GM12891 (cell line): ENCODE data around the gene CALML3.

ENCODE experiments used
- DNase-seq: peaks from one replicate; pipeline ENCODE4 v3.0.0; 2011; ENCODE audit warnings: low spot score; ENCODE audit not compliant: insufficient read length
- FAIRE-seq: peaks from 2 replicates; lab custom pipeline; 2011; peaks lifted over from hg19 to GRCh38; lab: Jason Lieb, UNC
- PAX5 ChIP-seq: IDR thresholded peaks from 2 replicates; pipeline ENCODE4 v1.6.1; 2011; ENCODE audit warnings: low read length, moderate library complexity, mild to moderate bottlenecking; ENCODE audit not compliant: insufficient read depth, severe bottlenecking
- POLR2A ChIP-seq: IDR thresholded peaks from 2 replicates; pipeline ENCODE4 v1.6.1; 2011; ENCODE audit warnings: low read depth, low read length, control low read depth
- POLR2AphosphoS5 ChIP-seq: IDR thresholded peaks from 2 replicates; pipeline ENCODE4 v1.6.1; 2011; ENCODE audit warnings: low read depth, low read length, control low read depth
- POU2F2 ChIP-seq: IDR thresholded peaks from 2 replicates; pipeline ENCODE4 v1.6.1; 2011; ENCODE audit warnings: low read depth, mild to moderate bottlenecking, control low read depth, low read length, moderate library complexity
- SPI1 ChIP-seq: IDR thresholded peaks from 2 replicates; pipeline ENCODE4 v1.6.1; 2011; ENCODE audit warnings: low read depth, low read length, control low read depth
- TAF1 ChIP-seq: IDR thresholded peaks from 2 replicates; pipeline ENCODE4 v1.6.1; 2011; ENCODE audit warnings: low read depth, low read length, control low read depth

CALML3 gene

GRCh38 chr10:5506751-5507648 lies 17.8 kb upstream of the CALML3 start:
- no peak for FAIRE-seq
- DNase-seq = no peak
- TF ChIP-seq SPI1 (no peak), POU2F2 (no peak), POLR2AphosphoS5 (no peak), PAX5 (no peak), POLR2A (no peak), TAF1 (no peak)

GRCh38 chr10:5507649-5508131 lies 17.1 kb upstream of the CALML3 start:
- DNase-seq (no peak), FAIRE-seq (no peak)
- TF ChIP-seq PAX5 (no peak), TAF1 (no peak), POLR2AphosphoS5 (no peak), POU2F2 (no peak), POLR2A (no peak), SPI1 (no peak)

GRCh38 chr10:5508161-5508604 lies 16.6 kb upstream of the CALML3 start:
- FAIRE-seq (no peak), DNase-seq (no peak)
- TF ChIP-seq PAX5 = no peak

GRCh38 chr10:5508786-5509185 lies 16.0 kb upstream of the CALML3 start:
- FAIRE-seq = no peak

GRCh38 chr10:5509236-5509635 lies 15.5 kb upstream of the CALML3 start:
- DNase-seq (no peak), FAIRE-seq (no peak)
- TF ChIP-seq POU2F2 (no peak), POLR2A (no peak), POLR2AphosphoS5 (no peak), PAX5 (no peak), SPI1 (no peak), TAF1 (no peak)

More at GRCh38 chr10:5508786-5509185, 16.0 kb upstream of the CALML3 start:
- TF ChIP-seq POU2F2 (no peak), POLR2A (no peak), SPI1 (no peak)
- DNase-seq = no peak

- no peak for FAIRE-seq
- DNase-seq = no peak
- TF ChIP-seq POLR2AphosphoS5 (no peak), POLR2A (no peak), TAF1 (no peak), PAX5 (no peak), POU2F2 (no peak), SPI1 (no peak)
These were observed 15.1 kb upstream of the CALML3 start for GRCh38 chr10:5509691-5510090.

- TF ChIP-seq TAF1 = no peak
- no peak for TF ChIP-seq POLR2A
- TF ChIP-seq PAX5 = no peak
- TF ChIP-seq SPI1 = no peak
- no peak for TF ChIP-seq POU2F2
- no peak for TF ChIP-seq POLR2AphosphoS5
- FAIRE-seq = no peak
- DNase-seq = no peak
These were observed 14.3 kb upstream of the CALML3 start for GRCh38 chr10:5510281-5511072.

- FAIRE-seq (no peak), DNase-seq (no peak)
- TF ChIP-seq POLR2AphosphoS5 (no peak), SPI1 (no peak), TAF1 (no peak), POLR2A (no peak)
These were observed 13.4 kb upstream of the CALML3 start for GRCh38 chr10:5511231-5511884.

- no peak for FAIRE-seq
- TF ChIP-seq SPI1 (no peak), POLR2A (no peak), TAF1 (no peak), POLR2AphosphoS5 (no peak), PAX5 (no peak), POU2F2 (no peak)
- DNase-seq = no peak
These were observed 12.9 kb upstream of the CALML3 start for GRCh38 chr10:5511885-5512280.
